Ascending aorta (tissue), 2 donors: Measurements from ENCODE around the gene IGFBP4. TPM values are rescaled to one million over a fixed set of nuclear protein-coding genes. Genes with fewer than 3 reads are reported as not detected.

Experiments used
- DNase-seq, 2 donors: peaks; one replicate each; pipeline ENCODE4 v3.0.0-alpha.2; 2019; ENCODE audit warnings: low spot score in 2 of 2
- H3K27ac ChIP-seq, 2 donors: fragments of 200-600 bp; sonication (generic); one replicate each; pipeline ENCODE4 v1.5.1; 2016 to 2017; ENCODE audit warnings: mild to moderate bottlenecking in 1 of 2
- H3K27me3 ChIP-seq: fragments of 200-600 bp; sonication (generic); one replicate; pipeline ENCODE4 v1.5.1; 2017
- H3K36me3 ChIP-seq, 2 donors: fragments of 200-600 bp; sonication (generic); one replicate each; pipeline ENCODE4 v1.5.1; 2016
- H3K4me1 ChIP-seq, 2 donors: fragments of 200-600 bp; sonication (generic); one replicate each; pipeline ENCODE4 v1.5.1; 2016 to 2017; ENCODE audit warnings: mild to moderate bottlenecking in 1 of 2
- H3K4me3 ChIP-seq, 2 donors: fragments of 200-600 bp; sonication (generic); one replicate each; pipeline ENCODE4 v1.5.1; 2016 to 2017; ENCODE audit warnings: mild to moderate bottlenecking in 1 of 2
- H3K9me3 ChIP-seq, 2 donors: fragments of 200-600 bp; sonication (generic); one replicate each; pipeline ENCODE4 v1.5.1; 2016
- CTCF ChIP-seq, 3 experiments: fragments of 200-600 bp in 2 of 3; fragments of 450-650 bp in 1 of 3; sonication (generic) in 2 of 3; IDR thresholded peaks; one replicate each; pipeline ENCODE4 v1.5.1; 2016 to 2019; ENCODE audit warnings: antibody characterized with exemption in 3 of 3, mild to moderate bottlenecking in 1 of 3, moderate library complexity in 1 of 3
- intact Hi-C: fragments of 100-400 bp; cut with DNase I; formaldehyde crosslinking; loops from one replicate; pipeline ENCODE4 v1.15.1; 2023
- total RNA-seq: library from RNA; depleted of rRNA; stranded (reverse); fragments of >200 nt; gene quantifications from one replicate; pipeline ENCODE4 v1.1.0, GENCODE V29; 2016

Gene IGFBP4
- total RNA-seq, 1 donor from 2014 or later = 1,295 TPM

GRCh38 chr17:40483679-40484078 lies 40.4 kb downstream of the IGFBP4 start:
- H3K9me3 ChIP-seq = no peaks in the 10 kb centered on the region
- no peaks in the 10 kb centered on the region for H3K36me3 ChIP-seq
- no peak overlapping the region for H3K4me3 ChIP-seq
- no peak for DNase-seq
- no peak for TF ChIP-seq CTCF (IDR thresholded peaks at IDR 0.05)
- intact Hi-C loops = no loop called here
- H3K4me1 ChIP-seq = no peaks in the 10 kb centered on the region
- no peaks in the 10 kb centered on the region for H3K27me3 ChIP-seq
- H3K27ac ChIP-seq = no peak overlapping the region

- intact Hi-C loops = no loop called here
- Histone ChIP-seq H3K4me3 (no peak overlapping the region), H3K36me3 (no peaks in the 10 kb centered on the region), H3K9me3 (no peaks in the 10 kb centered on the region), H3K27ac (no peak overlapping the region), H3K4me1 (no peaks in the 10 kb centered on the region), H3K27me3 (no peaks in the 10 kb centered on the region)
- DNase-seq = no peak
- TF ChIP-seq CTCF (IDR thresholded peaks at IDR 0.05) = no peak
These were observed 41.2 kb downstream of the IGFBP4 start for GRCh38 chr17:40484285-40484972.

GRCh38 chr17:40484973-40485530 lies 41.8 kb downstream of the IGFBP4 start:
- no peaks in the 10 kb centered on the region for H3K27me3 ChIP-seq
- no peaks in the 10 kb centered on the region for H3K36me3 ChIP-seq

GRCh38 chr17:40485851-40486521 lies 42.7 kb downstream of the IGFBP4 start:
- peak overlapping the region in 1 of 2 donors; percentile 26 for H3K27ac ChIP-seq
- H3K9me3 ChIP-seq = no peaks in the 10 kb centered on the region
- no peaks in the 10 kb centered on the region for H3K36me3 ChIP-seq
- H3K4me3 ChIP-seq = no peak overlapping the region
- intact Hi-C loops = no loop called here
- TF ChIP-seq CTCF (IDR thresholded peaks at IDR 0.05) = no peak
- no peaks in the 10 kb centered on the region for H3K4me1 ChIP-seq
- no peaks in the 10 kb centered on the region for H3K27me3 ChIP-seq
- peak in 1 of 2 donors; percentile 79 for DNase-seq

More at GRCh38 chr17:40484973-40485530, 41.8 kb downstream of the IGFBP4 start:
- Histone ChIP-seq H3K4me1 (no peaks in the 10 kb centered on the region), H3K4me3 (no peak overlapping the region), H3K27ac (peak overlapping the region in 1 of 2 donors; percentile 26), H3K9me3 (no peaks in the 10 kb centered on the region)
- no peak for DNase-seq
- intact Hi-C loops = no loop called here
- no peak for TF ChIP-seq CTCF (IDR thresholded peaks at IDR 0.05)

- no peaks in the 10 kb centered on the region for H3K27me3 ChIP-seq
- no peaks in the 10 kb centered on the region for H3K9me3 ChIP-seq
- no peak overlapping the region for H3K4me3 ChIP-seq
- TF ChIP-seq CTCF (IDR thresholded peaks at IDR 0.05) = no peak
- peak overlapping the region in 1 of 2 donors; percentile 1 for H3K27ac ChIP-seq
- no peaks in the 10 kb centered on the region for H3K36me3 ChIP-seq
- DNase-seq = no peak
- H3K4me1 ChIP-seq = no peaks in the 10 kb centered on the region
- intact Hi-C loops = no loop called here
These were observed 43.5 kb downstream of the IGFBP4 start for GRCh38 chr17:40486522-40487370.
